HepG2 (cell line): ENCODE measurements around the gene STOM. TPM values are rescaled to one million over a fixed set of nuclear protein-coding genes. Genes with fewer than 3 reads are reported as not detected.

Source experiments
- ATAC-seq: fragments of 200-7000 bp; cut with Tn5 transposase; 3 replicates; pipeline ENCODE4 v1.9.1; 2020; ENCODE audit warnings: mild to moderate bottlenecking, moderate library complexity
- BruUV-seq: library from RNA; stranded (reverse); fragments of 400-500 nt; replicated peaks from 2 replicates; lab custom pipeline; 2021; lab: Mats Ljungman, UMichigan
- CTCF ChIA-PET: fragments of 300-600 bp; formaldehyde crosslinking; extraction: SDS; loops from one replicate; lab custom pipeline; 2021; ENCODE audit warnings: low total read pairs, inconsistent platforms, low intra/inter-chr PET ratio; lab: Yijun Ruan, JAX
- POLR2A ChIA-PET: fragments of 350-600 bp; sonication (Branson Sonifier 250); formaldehyde crosslinking; loops from one replicate; lab custom pipeline; 2020; ENCODE audit warnings: antibody characterized with exemption, inconsistent platforms; lab: Yijun Ruan, JAX
- DNase-seq: peaks from one replicate; pipeline ENCODE4 v3.0.0-alpha.2; 2015; ENCODE audit warnings: low spot score
- FAIRE-seq: peaks from 3 replicates; lab custom pipeline; 2011; peaks lifted over from hg19 to GRCh38; lab: Jason Lieb, UNC
- H2AFZ ChIP-seq: one replicate; pipeline ENCODE4 v1.6.1; 2011; ENCODE audit warnings: low read length, inconsistent platforms
- H3K27ac ChIP-seq: fragments of 300-600 bp; 3 replicates; pipeline ENCODE4 v1.8.0; 2011; ENCODE audit warnings: mixed run types, mild to moderate bottlenecking, mixed read lengths, low read length, inconsistent platforms; ENCODE audit not compliant: insufficient read depth; ENCODE audit errors: extremely low read length
- H3K27me3 ChIP-seq, 2 experiments: fragments of 200-600 bp in 1 of 2; 2 replicates in 1 of 2; 3 replicates in 1 of 2; pipeline versions ENCODE4 v1.6.0 to v1.8.0; 2011; ENCODE audit warnings: low read length in 2 of 2, mild to moderate bottlenecking in 2 of 2, moderate library complexity in 2 of 2, inconsistent platforms in 1 of 2; ENCODE audit not compliant: insufficient read depth in 2 of 2, control insufficient read depth in 1 of 2
- H3K36me3 ChIP-seq, 2 experiments: fragments of 200-600 bp in 1 of 2; replicated peaks in 1 of 2; 2 replicates in 1 of 2; 3 replicates in 1 of 2; pipeline versions ENCODE4 v1.5.1 to v1.8.0; 2011; ENCODE audit warnings: low read length in 2 of 2, inconsistent platforms in 1 of 2; ENCODE audit not compliant: insufficient read depth in 2 of 2, control insufficient read depth in 1 of 2
- H3K4me1 ChIP-seq: 2 replicates; pipeline ENCODE4 v1.5.1; 2012; ENCODE audit warnings: low read length, inconsistent platforms; ENCODE audit not compliant: insufficient read depth
- H3K4me2 ChIP-seq: 2 replicates; pipeline ENCODE4 v1.6.0; 2011; ENCODE audit warnings: low read depth, low read length, inconsistent platforms
- H3K4me3 ChIP-seq, 3 experiments: fragments of 200-600 bp in 1 of 3; sonication (generic), shearing (Covaris generic) in 1 of 3; replicated peaks in 1 of 3; 2 replicates each; pipeline ENCODE4 v1.5.1; 2011 to 2016; ENCODE audit warnings: low read length in 3 of 3, inconsistent platforms in 2 of 3, low read depth in 2 of 3, mild to moderate bottlenecking in 2 of 3, control low read depth in 1 of 3, mixed read lengths in 1 of 3; ENCODE audit not compliant: insufficient read depth in 1 of 3
- H3K79me2 ChIP-seq: one replicate; pipeline ENCODE4 v1.6.1; 2011; ENCODE audit warnings: low read length, inconsistent platforms; ENCODE audit not compliant: insufficient read depth
- H3K9ac ChIP-seq: 2 replicates; pipeline ENCODE4 v1.6.0; 2011; ENCODE audit warnings: mild to moderate bottlenecking, low read depth, low read length, inconsistent platforms; ENCODE audit not compliant: insufficient read depth
- H3K9me3 ChIP-seq: 2 replicates; pipeline ENCODE4 v1.5.1; 2012; ENCODE audit warnings: mild to moderate bottlenecking, low read length
- H4K20me1 ChIP-seq: 2 replicates; pipeline ENCODE4 v1.6.0; 2011; ENCODE audit warnings: inconsistent platforms, mild to moderate bottlenecking, low read length, moderate library complexity; ENCODE audit not compliant: insufficient read depth
- CTCF ChIP-seq: sonication (generic); formaldehyde crosslinking; IDR thresholded peaks from 2 replicates; pipeline ENCODE4 v1.5.0; 2020; ENCODE audit warnings: mild to moderate bottlenecking, missing genetic modification reagents, moderate library complexity
- FLYWCH1 ChIP-seq: sonication (generic); formaldehyde crosslinking; IDR thresholded peaks from 2 replicates; pipeline ENCODE4 v1.8.1; 2023; ENCODE audit warnings: mild to moderate bottlenecking, missing genetic modification reagents
- GTF3A ChIP-seq: sonication (generic); formaldehyde crosslinking; conservative IDR thresholded peaks from 2 replicates; pipeline ENCODE4 v1.4.0; 2020; ENCODE audit warnings: mild to moderate bottlenecking, missing genetic modification reagents
- JARID2 ChIP-seq: sonication (generic); formaldehyde crosslinking; IDR thresholded peaks from 2 replicates; pipeline ENCODE4 v1.8.1; 2023; ENCODE audit warnings: missing genetic modification reagents, inconsistent platforms; ENCODE audit not compliant: insufficient replicate concordance
- NFIC ChIP-seq: IDR thresholded peaks from 2 replicates; pipeline ENCODE4 v1.6.1; 2012; ENCODE audit warnings: mild to moderate bottlenecking, low read length, inconsistent platforms
- SMC3 ChIP-seq: IDR thresholded peaks from 2 replicates; pipeline ENCODE4 v1.6.1; 2011; ENCODE audit warnings: low read length, improper control_type of control experiment
- SNAPC4 ChIP-seq: sonication (generic); formaldehyde crosslinking; IDR thresholded peaks from 2 replicates; pipeline ENCODE4 v1.4.0; 2020; ENCODE audit warnings: mild to moderate bottlenecking, missing genetic modification reagents
- TFAP4 ChIP-seq: sonication (generic); IDR thresholded peaks from 2 replicates; pipeline ENCODE4 v1.6.1; 2016; ENCODE audit warnings: low read depth, borderline replicate concordance
- THAP11 ChIP-seq: IDR thresholded peaks from 2 replicates; pipeline ENCODE4 v1.6.1; 2016; ENCODE audit warnings: missing biosample characterization, missing genetic modification reagents
- TRAFD1 ChIP-seq: sonication (generic); formaldehyde crosslinking; IDR thresholded peaks from 2 replicates; pipeline ENCODE4 v1.5.1; 2020; ENCODE audit warnings: missing genetic modification reagents, mild to moderate bottlenecking, borderline replicate concordance
- ZMAT3 ChIP-seq: sonication (generic); formaldehyde crosslinking; conservative IDR thresholded peaks from 2 replicates; pipeline ENCODE4 v1.7.0; 2021; ENCODE audit warnings: missing genetic modification reagents
- ZNF24 ChIP-seq: fragments of 450-650 bp; IDR thresholded peaks from 2 replicates; pipeline ENCODE4 v1.6.1; 2017; ENCODE audit warnings: antibody characterized with exemption, mild to moderate bottlenecking
- WGBS: methylation state at CpG from one replicate; pipeline ENCODE4 v1.1.6; 2017; ENCODE audit warnings: low lambda C conversion rate; 5-methylcytosine and 5-hydroxymethylcytosine counted together
- in situ Hi-C: cut with HindIII; loops from 2 replicates; pipeline ENCODE4 v1.10.0; 2017; ENCODE audit warnings: low pct_unique_long_range_greater_than_20kb; ENCODE audit not compliant: extremely low pct_ligation_motif_present
- intact Hi-C: fragments of 100-400 bp; cut with micrococcal nuclease; formaldehyde crosslinking; loops from one replicate; pipeline ENCODE4 v1.10.0; 2022; ENCODE audit not compliant: unreplicated experiment
- polyA plus RNA-seq, 8 experiments: library from polyadenylated mRNA; depleted of rRNA in 3 of 8; stranded (reverse) in 7 of 8; unstranded in 1 of 8; fragments of >200 nt; fragmentation: Illumina TruSeq in 4 of 8; extraction: Trizol in 4 of 8; gene quantifications; 2 replicates each; pipeline versions ENCODE4 v1.2.1 to v1.2.3, GENCODE V29; 2011 to 2016; ENCODE audit warnings: low read depth in 4 of 8, missing spikeins in 1 of 8, mixed read lengths in 1 of 8; ENCODE audit not compliant: insufficient read depth in 1 of 8
- total RNA-seq, 5 experiments: library from RNA; depleted of rRNA; stranded (reverse); fragments of >200 nt; fragmentation: Illumina TruSeq; extraction: Trizol; gene quantifications; 2 replicates each; pipeline ENCODE4 v1.2.3, GENCODE V29; 2016; ENCODE audit warnings: low read depth in 1 of 5

The STOM gene
- total and polyA plus RNA-seq, 2 of the 13 experiments (the other 11 are each of a cell fraction or from before 2014, with no cell fraction given) = 43.6 to 165 TPM

GRCh38 chr9:121399883-121400607 lies 30.0 kb upstream of the STOM start:
- H3K9me3 ChIP-seq = no peaks in the 10 kb centered on the region
- H3K4me1 ChIP-seq = no peaks in the 10 kb centered on the region
- no peak overlapping the region for H3K27ac ChIP-seq
- FAIRE-seq (peak; percentile 63), DNase-seq (peak; percentile 69), ATAC-seq (peak; percentile 35)
- intact Hi-C loops (loop anchor here (1.0 to 5.0 kb wide), 3 partner anchors 80 to 187 kb away; no protein-coding TSS in a partner anchor), in situ Hi-C loops (loop anchor here (5.0 kb wide), 2 partner anchors 83 to 178 kb away; no protein-coding TSS in a partner anchor)
- no peaks in the 10 kb centered on the region for H3K79me2 ChIP-seq
- WGBS = 19% methylated on average over 9 of the region's 9 CpGs
- H3K27me3 ChIP-seq = no peaks in the 10 kb centered on the region; a peak in 1 of 5 replicates
- ChIA-PET POLR2A (interaction anchor here (2.2 kb wide), 1 partner anchor 80 kb away, joined by 9 read pairs; no protein-coding TSS in a partner anchor), CTCF (interaction anchor here (0.6 to 5.9 kb wide), 5 partner anchors 79 to 187 kb away, joined by 3 to 133 read pairs (median 6); no protein-coding TSS in a partner anchor)
- no peaks in the 10 kb centered on the region for H3K36me3 ChIP-seq
- H4K20me1 ChIP-seq = no peaks in the 10 kb centered on the region
- H3K4me3 ChIP-seq = no peak overlapping the region
- BruUV-seq = no TSS peak
- H2AFZ ChIP-seq = no peak overlapping the region
- H3K9ac ChIP-seq = no peak overlapping the region
- no peak overlapping the region for H3K4me2 ChIP-seq
- TF ChIP-seq NFIC (no peak), FLYWCH1 (no peak), TFAP4 (0 out of 2 replicates have a peak, but pooled peaks have one; percentile 8), CTCF (CRISPR knock-in tag) (peak; percentile 74), SNAPC4 (CRISPR knock-in tag) (no peak), GTF3A (CRISPR knock-in tag) (no peak), ZNF24 (peak; percentile 72; the same call in 1 of the 2 replicates), THAP11 (CRISPR knock-in tag) (no peak), TRAFD1 (CRISPR knock-in tag) (no peak), SMC3 (peak; percentile 78), ZMAT3 (CRISPR knock-in tag) (no peak), JARID2 (CRISPR knock-in tag) (no peak)
